Mesendoderm (in vitro differentiated cells): ENCODE results near the gene FRMD4A.

Experiments used
- DNase-seq: peaks from one replicate; pipeline ENCODE4 v3.0.0; 2013
- H2AK5ac ChIP-seq: 2 replicates; pipeline ENCODE4 v1.6.1; 2013; ENCODE audit warnings: low read length, inconsistent platforms
- H2BK120ac ChIP-seq: 2 replicates; pipeline ENCODE4 v1.6.1; 2013; ENCODE audit warnings: low read depth, mild to moderate bottlenecking, low read length, moderate library complexity, mixed read lengths
- H2BK15ac ChIP-seq: replicated peaks from 2 replicates; pipeline ENCODE4 v1.6.1; 2013; ENCODE audit warnings: low read depth, mild to moderate bottlenecking, moderate library complexity
- H2BK5ac ChIP-seq: 2 replicates; pipeline ENCODE4 v1.6.1; 2013; ENCODE audit warnings: low read length, inconsistent platforms
- H3K18ac ChIP-seq: 2 replicates; pipeline ENCODE4 v1.6.1; 2013; ENCODE audit warnings: mild to moderate bottlenecking, low read length, mixed read lengths
- H3K23ac ChIP-seq: one replicate; pipeline ENCODE4 v1.6.1; 2013; ENCODE audit warnings: low read length
- H3K27ac ChIP-seq: 2 replicates; pipeline ENCODE4 v1.5.1; 2013; ENCODE audit warnings: low read depth, mild to moderate bottlenecking, inconsistent platforms, low read length, moderate library complexity
- H3K27me3 ChIP-seq: 2 replicates; pipeline ENCODE4 v1.6.1; 2013; ENCODE audit warnings: low read length, control low read depth, mild to moderate bottlenecking, inconsistent platforms; ENCODE audit not compliant: insufficient read depth, poor library complexity
- H3K36me3 ChIP-seq: 2 replicates; pipeline ENCODE4 v1.6.1; 2013; ENCODE audit warnings: low read length, inconsistent platforms; ENCODE audit not compliant: control insufficient read depth, insufficient read depth
- H3K4ac ChIP-seq: one replicate; pipeline ENCODE4 v1.6.1; 2013; ENCODE audit warnings: low read depth, mild to moderate bottlenecking, low read length, moderate library complexity
- H3K4me1 ChIP-seq: 2 replicates; pipeline ENCODE4 v1.6.1; 2013; ENCODE audit warnings: low read depth, low read length, inconsistent platforms; ENCODE audit not compliant: control insufficient read depth
- H3K4me2 ChIP-seq: 2 replicates; pipeline ENCODE4 v1.6.1; 2013; ENCODE audit warnings: low read length
- H3K4me3 ChIP-seq: 2 replicates; pipeline ENCODE4 v1.5.1; 2013; ENCODE audit warnings: mild to moderate bottlenecking, low read length
- H3K56ac ChIP-seq: one replicate; pipeline ENCODE4 v1.6.1; 2013; ENCODE audit warnings: low read length
- H3K79me1 ChIP-seq: 2 replicates; pipeline ENCODE4 v1.6.1; 2013; ENCODE audit warnings: low read length, inconsistent platforms
- H3K79me2 ChIP-seq: 2 replicates; pipeline ENCODE4 v1.6.1; 2013; ENCODE audit warnings: mild to moderate bottlenecking, low read length; ENCODE audit not compliant: control insufficient read depth, insufficient read depth
- H3K9ac ChIP-seq: 2 replicates; pipeline ENCODE4 v1.6.1; 2013; ENCODE audit warnings: low read length, inconsistent platforms
- H4K5ac ChIP-seq: one replicate; pipeline ENCODE4 v1.6.1; 2013; ENCODE audit warnings: low read length
- H4K8ac ChIP-seq: one replicate; pipeline ENCODE4 v1.6.1; 2013; ENCODE audit warnings: low read depth, mild to moderate bottlenecking, control low read depth, low read length, moderate library complexity
- WGBS: extraction: QIAGEN DNeasy Blood & Tissue Kit; methylation state at CpG from one replicate; pipeline ENCODE4 v1.1.7; 2013; ENCODE audit warnings: low lambda C conversion rate, missing lambda C conversion rate; ENCODE audit not compliant: insufficient coverage; ENCODE audit errors: extremely low coverage; 5-methylcytosine and 5-hydroxymethylcytosine counted together

The FRMD4A gene

GRCh38 chr10:14262836-14263425 lies 67.8 kb downstream of the FRMD4A start:
- Histone ChIP-seq H4K5ac (no peak overlapping the region), H2BK5ac (no peak overlapping the region), H3K4ac (no peak overlapping the region), H3K79me1 (no peaks in the 10 kb centered on the region), H2BK15ac (no peak overlapping the region), H2BK120ac (no peak overlapping the region), H3K79me2 (no peaks in the 10 kb centered on the region), H3K9ac (no peak overlapping the region), H3K27ac (no peak overlapping the region), H3K4me3 (no peak overlapping the region), H3K36me3 (no peaks in the 10 kb centered on the region), H2AK5ac (no peak overlapping the region), H4K8ac (no peak overlapping the region), H3K18ac (no peak overlapping the region), H3K23ac (no peak overlapping the region), H3K27me3 (no peaks in the 10 kb centered on the region), H3K56ac (no peak overlapping the region), H3K4me2 (no peak overlapping the region), H3K4me1 (peaks cover 4% of the 10 kb centered on the region)
- no peak for DNase-seq
- no CpG with 5 or more reads among the region's 15 CpGs for WGBS

DNA sequence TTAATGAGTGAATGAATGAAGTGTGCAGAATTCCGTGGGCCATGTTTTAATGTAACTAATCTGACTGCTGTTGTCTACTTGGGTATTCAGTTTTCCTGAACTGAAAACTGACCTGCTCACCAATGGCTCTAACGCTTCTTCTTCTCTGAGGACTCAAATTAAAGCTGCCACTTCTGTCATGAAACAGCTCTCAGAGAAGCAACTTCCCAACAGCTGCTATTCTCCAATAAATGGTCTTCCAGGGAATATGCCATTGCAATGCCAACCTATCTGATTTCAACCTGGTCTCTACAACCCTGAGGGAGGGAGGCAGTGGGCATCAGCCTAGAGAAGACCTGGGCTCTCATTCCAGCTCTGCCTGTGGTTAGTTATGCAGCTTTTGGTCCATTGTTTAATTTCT lies 69.4 kb downstream of the FRMD4A start:
- H3K79me1 ChIP-seq, result no peaks in the 10 kb centered on the region
- peaks cover 4% of the 10 kb centered on the region for H3K4me1 ChIP-seq
- H3K79me2 ChIP-seq, result no peaks in the 10 kb centered on the region
- no peak for DNase-seq
- no peak overlapping the region for H2BK5ac ChIP-seq
- H3K36me3 ChIP-seq, result no peaks in the 10 kb centered on the region
- no peak overlapping the region for H2BK15ac ChIP-seq
- no CpG with 5 or more reads among the region's 2 CpGs for WGBS
- no peak overlapping the region for H3K9ac ChIP-seq
- H4K8ac ChIP-seq, result no peak overlapping the region
- H2AK5ac ChIP-seq, result no peak overlapping the region
- no peak overlapping the region for H3K56ac ChIP-seq
- no peak overlapping the region for H3K23ac ChIP-seq
- no peak overlapping the region for H4K5ac ChIP-seq
- no peak overlapping the region for H3K27ac ChIP-seq
- no peak overlapping the region for H3K4me2 ChIP-seq
- no peak overlapping the region for H3K4ac ChIP-seq
- no peak overlapping the region for H3K18ac ChIP-seq
- H2BK120ac ChIP-seq, result no peak overlapping the region
- no peaks in the 10 kb centered on the region for H3K27me3 ChIP-seq
- no peak overlapping the region for H3K4me3 ChIP-seq

DNA sequence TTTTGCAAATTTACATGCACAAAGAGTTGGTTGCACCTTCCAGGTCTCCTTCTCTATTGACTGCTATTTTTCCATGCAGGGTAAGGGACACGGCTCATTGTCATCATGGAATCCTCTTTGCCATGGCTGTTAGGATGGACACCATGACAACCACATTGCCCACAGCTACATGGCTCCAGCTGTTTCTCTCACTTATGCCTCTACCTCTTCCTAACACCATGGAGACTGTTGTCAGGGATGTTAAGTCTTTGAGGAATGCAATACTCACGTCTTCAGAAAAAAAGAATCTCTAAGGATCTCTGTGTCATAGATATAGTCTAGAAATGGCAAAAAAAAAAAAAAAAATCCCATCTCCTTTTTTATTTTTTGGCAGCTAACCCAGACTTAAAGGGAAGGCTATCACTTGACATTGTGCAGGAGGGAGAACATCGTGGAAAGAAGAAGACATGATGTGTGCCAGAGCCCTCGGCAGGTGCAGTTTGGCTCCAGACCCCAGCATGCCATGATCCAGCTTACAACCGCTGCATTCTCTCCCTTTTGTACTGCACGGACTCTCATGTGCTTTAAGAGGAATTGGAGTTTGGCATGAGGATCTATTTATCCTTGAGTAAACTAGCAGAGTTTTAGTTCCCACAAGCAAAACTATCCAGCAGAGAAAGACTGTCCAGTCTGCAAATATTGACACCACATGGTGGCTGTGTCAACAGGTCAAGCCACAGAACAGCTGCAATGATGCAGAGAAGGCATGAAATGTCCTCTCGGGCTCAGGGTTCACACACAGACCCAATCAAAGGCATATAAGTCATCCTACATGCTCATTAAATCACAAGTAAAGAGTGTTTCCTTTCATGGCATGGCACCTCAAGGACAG lies 70.8 kb downstream of the FRMD4A start:
- no peaks in the 10 kb centered on the region for H3K4me1 ChIP-seq
- H3K36me3 ChIP-seq, result no peaks in the 10 kb centered on the region
- H2AK5ac ChIP-seq, result no peak overlapping the region
- H3K27me3 ChIP-seq, result no peaks in the 10 kb centered on the region
- H3K9ac ChIP-seq, result no peak overlapping the region
- H3K18ac ChIP-seq, result no peak overlapping the region
- no peak overlapping the region for H2BK5ac ChIP-seq
- no peak overlapping the region for H3K56ac ChIP-seq
- H3K23ac ChIP-seq, result no peak overlapping the region
- no peak overlapping the region for H4K8ac ChIP-seq
- no peak overlapping the region for H3K27ac ChIP-seq
- H3K4ac ChIP-seq, result no peak overlapping the region
- WGBS, result no CpG with 5 or more reads among the region's 7 CpGs
- no peak overlapping the region for H3K4me2 ChIP-seq
- H2BK15ac ChIP-seq, result no peak overlapping the region
- DNase-seq, result peak; percentile 29
- no peak overlapping the region for H4K5ac ChIP-seq
- no peak overlapping the region for H2BK120ac ChIP-seq
- H3K4me3 ChIP-seq, result no peak overlapping the region
- no peaks in the 10 kb centered on the region for H3K79me1 ChIP-seq
- H3K79me2 ChIP-seq, result no peaks in the 10 kb centered on the region

- no peaks in the 10 kb centered on the region for H3K79me2 ChIP-seq
- no peak overlapping the region for H2AK5ac ChIP-seq
- no peak overlapping the region for H2BK5ac ChIP-seq
- no peak overlapping the region for H4K5ac ChIP-seq
- no peak overlapping the region for H3K9ac ChIP-seq
- H3K4me1 ChIP-seq, result no peaks in the 10 kb centered on the region
- no peak overlapping the region for H2BK15ac ChIP-seq
- no peaks in the 10 kb centered on the region for H3K27me3 ChIP-seq
- DNase-seq, result no peak
- no peak overlapping the region for H3K23ac ChIP-seq
- H2BK120ac ChIP-seq, result no peak overlapping the region
- H4K8ac ChIP-seq, result no peak overlapping the region
- no peaks in the 10 kb centered on the region for H3K36me3 ChIP-seq
- H3K79me1 ChIP-seq, result no peaks in the 10 kb centered on the region
- no peak overlapping the region for H3K56ac ChIP-seq
- no peak overlapping the region for H3K4me3 ChIP-seq
- no peak overlapping the region for H3K27ac ChIP-seq
- no peak overlapping the region for H3K4me2 ChIP-seq
- no CpG with 5 or more reads among the region's 2 CpGs for WGBS
- H3K4ac ChIP-seq, result no peak overlapping the region
- no peak overlapping the region for H3K18ac ChIP-seq
These were observed 76.4 kb downstream of the FRMD4A start for GRCh38 chr10:14254368-14254767.

GRCh38 chr10:14253711-14254110 lies 77.0 kb downstream of the FRMD4A start:
- Histone ChIP-seq H3K9ac (no peak overlapping the region), H3K79me1 (no peaks in the 10 kb centered on the region), H3K56ac (no peak overlapping the region), H4K5ac (no peak overlapping the region), H3K4ac (no peak overlapping the region), H3K18ac (no peak overlapping the region), H3K79me2 (no peaks in the 10 kb centered on the region), H3K27me3 (no peaks in the 10 kb centered on the region), H3K23ac (no peak overlapping the region), H3K4me2 (no peak overlapping the region), H2BK15ac (no peak overlapping the region), H2AK5ac (no peak overlapping the region), H3K27ac (no peak overlapping the region), H4K8ac (no peak overlapping the region), H2BK5ac (no peak overlapping the region), H3K4me3 (no peak overlapping the region), H2BK120ac (no peak overlapping the region), H3K4me1 (no peaks in the 10 kb centered on the region), H3K36me3 (no peaks in the 10 kb centered on the region)
- DNase-seq, result no peak
- no CpG with 5 or more reads among the region's 5 CpGs for WGBS
